ENCODE measurements around the gene ROBO1.

ROBO1 gene

GRCh38 chr3:78830470-78830869 lies 937.3 kb downstream of the ROBO1 start:
- FAIRE-seq: no peak
- TF ChIP-seq TAF1 (IDR thresholded peaks at IDR 0.05; ENCODE audit: borderline replicate concordance, low read depth, low read length): no peak
- TF ChIP-seq POLR2A (IDR thresholded peaks at IDR 0.05; ENCODE audit: low read depth, low read length): no peak
- no peak for TF ChIP-seq POLR2AphosphoS5 (IDR thresholded peaks at IDR 0.05; ENCODE audit: low read depth, low read length)
- DNase-seq (ENCODE audit: insufficient read length): no peak

GRCh38 chr3:78827618-78828017 lies 940.2 kb downstream of the ROBO1 start:
- TF ChIP-seq POLR2AphosphoS5 (IDR thresholded peaks at IDR 0.05; ENCODE audit: low read depth, low read length) (no peak), POLR2A (IDR thresholded peaks at IDR 0.05; ENCODE audit: low read depth, low read length) (no peak), TAF1 (IDR thresholded peaks at IDR 0.05; ENCODE audit: borderline replicate concordance, low read depth, low read length) (no peak)
- DNase-seq (ENCODE audit: insufficient read length) (no peak), FAIRE-seq (no peak)

GRCh38 chr3:78825858-78826215 lies 942.0 kb downstream of the ROBO1 start:
- TF ChIP-seq POLR2AphosphoS5 (IDR thresholded peaks at IDR 0.05; ENCODE audit: low read depth, low read length) (no peak), POLR2A (IDR thresholded peaks at IDR 0.05; ENCODE audit: low read depth, low read length) (no peak), TAF1 (IDR thresholded peaks at IDR 0.05; ENCODE audit: borderline replicate concordance, low read depth, low read length) (no peak)
- peak; percentile 76 for FAIRE-seq

GRCh38 chr3:78825118-78825857 lies 942.5 kb downstream of the ROBO1 start:
- TF ChIP-seq POLR2AphosphoS5 (IDR thresholded peaks at IDR 0.05; ENCODE audit: low read depth, low read length) (no peak), TAF1 (IDR thresholded peaks at IDR 0.05; ENCODE audit: borderline replicate concordance, low read depth, low read length) (no peak), POLR2A (IDR thresholded peaks at IDR 0.05; ENCODE audit: low read depth, low read length) (no peak)
- FAIRE-seq (peak; percentile 9), DNase-seq (ENCODE audit: insufficient read length) (no peak)

More at GRCh38 chr3:78825858-78826215, 942.0 kb downstream of the ROBO1 start:
- DNase-seq (ENCODE audit: insufficient read length): no peak

- DNase-seq (ENCODE audit: insufficient read length): no peak
- no peak for TF ChIP-seq POLR2AphosphoS5 (IDR thresholded peaks at IDR 0.05; ENCODE audit: low read depth, low read length)
- no peak for TF ChIP-seq TAF1 (IDR thresholded peaks at IDR 0.05; ENCODE audit: borderline replicate concordance, low read depth, low read length)
- TF ChIP-seq POLR2A (IDR thresholded peaks at IDR 0.05; ENCODE audit: low read depth, low read length): no peak
- FAIRE-seq: no peak
These were observed 943.9 kb downstream of the ROBO1 start for GRCh38 chr3:78823859-78824258.

- TF ChIP-seq POLR2A (IDR thresholded peaks at IDR 0.05; ENCODE audit: low read depth, low read length): no peak
- TF ChIP-seq POLR2AphosphoS5 (IDR thresholded peaks at IDR 0.05; ENCODE audit: low read depth, low read length): no peak
- TF ChIP-seq TAF1 (IDR thresholded peaks at IDR 0.05; ENCODE audit: borderline replicate concordance, low read depth, low read length): no peak
- FAIRE-seq (no peak), DNase-seq (ENCODE audit: insufficient read length) (no peak)
These were observed 944.4 kb downstream of the ROBO1 start for GRCh38 chr3:78823434-78823833.

GRCh38 chr3:78822726-78823125 lies 945.1 kb downstream of the ROBO1 start:
- FAIRE-seq (no peak), DNase-seq (ENCODE audit: insufficient read length) (no peak)
- TF ChIP-seq TAF1 (IDR thresholded peaks at IDR 0.05; ENCODE audit: borderline replicate concordance, low read depth, low read length) (no peak), POLR2A (IDR thresholded peaks at IDR 0.05; ENCODE audit: low read depth, low read length) (no peak), POLR2AphosphoS5 (IDR thresholded peaks at IDR 0.05; ENCODE audit: low read depth, low read length) (no peak)

- no peak for DNase-seq (ENCODE audit: insufficient read length)
- TF ChIP-seq POLR2A (IDR thresholded peaks at IDR 0.05; ENCODE audit: low read depth, low read length) (no peak), TAF1 (IDR thresholded peaks at IDR 0.05; ENCODE audit: borderline replicate concordance, low read depth, low read length) (no peak), POLR2AphosphoS5 (IDR thresholded peaks at IDR 0.05; ENCODE audit: low read depth, low read length) (no peak)
- FAIRE-seq: no peak
These were observed 947.3 kb downstream of the ROBO1 start for GRCh38 chr3:78820542-78820941.

- FAIRE-seq (no peak), DNase-seq (ENCODE audit: insufficient read length) (no peak)
- TF ChIP-seq TAF1 (IDR thresholded peaks at IDR 0.05; ENCODE audit: borderline replicate concordance, low read depth, low read length) (no peak), POLR2A (IDR thresholded peaks at IDR 0.05; ENCODE audit: low read depth, low read length) (no peak), POLR2AphosphoS5 (IDR thresholded peaks at IDR 0.05; ENCODE audit: low read depth, low read length) (no peak)
These were observed 949.4 kb downstream of the ROBO1 start for GRCh38 chr3:78818161-78818985.

GRCh38 chr3:78814893-78815562 lies 952.8 kb downstream of the ROBO1 start:
- no peak for TF ChIP-seq TAF1 (IDR thresholded peaks at IDR 0.05; ENCODE audit: borderline replicate concordance, low read depth, low read length)
- TF ChIP-seq POLR2A (IDR thresholded peaks at IDR 0.05; ENCODE audit: low read depth, low read length): no peak
- no peak for TF ChIP-seq POLR2AphosphoS5 (IDR thresholded peaks at IDR 0.05; ENCODE audit: low read depth, low read length)
- DNase-seq (ENCODE audit: insufficient read length) (no peak), FAIRE-seq (no peak)

- TF ChIP-seq POLR2AphosphoS5 (IDR thresholded peaks at IDR 0.05; ENCODE audit: low read depth, low read length) (no peak), TAF1 (IDR thresholded peaks at IDR 0.05; ENCODE audit: borderline replicate concordance, low read depth, low read length) (no peak), POLR2A (IDR thresholded peaks at IDR 0.05; ENCODE audit: low read depth, low read length) (no peak)
- FAIRE-seq: no peak
- DNase-seq (ENCODE audit: insufficient read length): no peak
These were observed 955.6 kb downstream of the ROBO1 start for GRCh38 chr3:78812166-78812565.

Data from GM12892 (cell line).